HFFc6 (cell line): ENCODE results near the gene ATOX1. TPM values are rescaled to one million over a fixed set of nuclear protein-coding genes. Genes with fewer than 3 reads are reported as not detected.

Experiments
- DNase-seq: peaks from one replicate; pipeline ENCODE4 v3.0.0-alpha.2; 2018
- H3K27ac Mint-ChIP-seq: 2 replicates; pipeline ENCODE4 v1.8.0; 2020; ENCODE audit warnings: mild to moderate bottlenecking, mixed read lengths
- H3K27me3 Mint-ChIP-seq: 2 replicates; pipeline ENCODE4 v1.8.0; 2021; ENCODE audit warnings: mild to moderate bottlenecking, moderate library complexity, mixed read lengths; ENCODE audit not compliant: insufficient read depth
- H3K36me3 Mint-ChIP-seq: 2 replicates; pipeline ENCODE4 v1.8.0; 2021; ENCODE audit warnings: low read depth, mixed read lengths
- H3K4me1 Mint-ChIP-seq: 2 replicates; pipeline ENCODE4 v1.8.0; 2020; ENCODE audit warnings: low read depth, mixed read lengths
- H3K4me3 Mint-ChIP-seq: 2 replicates; pipeline ENCODE4 v1.8.0; 2020; ENCODE audit warnings: mild to moderate bottlenecking, moderate library complexity, mixed read lengths
- H3K9me3 Mint-ChIP-seq: 2 replicates; pipeline ENCODE4 v1.8.0; 2020; ENCODE audit warnings: mild to moderate bottlenecking, mixed read lengths
- CTCF ChIP-seq: fragments of 200-600 bp; sonication (generic); IDR thresholded peaks from 2 replicates; pipeline ENCODE4 v1.5.0; 2021; ENCODE audit warnings: antibody characterized with exemption, mild to moderate bottlenecking
- total RNA-seq, 6 experiments: library from RNA; stranded (reverse); fragmentation: NEBNext Ultra II Directional; extraction: Animal tissue kit (Norgen Biotek cat#: 25700); gene quantifications; 2 replicates in 1 of 6; 3 replicates in 5 of 6; pipeline ENCODE4 v1.2.3, GENCODE V29; 2021

The ATOX1 gene
- total RNA-seq, 6 experiments from 2014 or later = 148 to 185 (median 155) TPM

DNA sequence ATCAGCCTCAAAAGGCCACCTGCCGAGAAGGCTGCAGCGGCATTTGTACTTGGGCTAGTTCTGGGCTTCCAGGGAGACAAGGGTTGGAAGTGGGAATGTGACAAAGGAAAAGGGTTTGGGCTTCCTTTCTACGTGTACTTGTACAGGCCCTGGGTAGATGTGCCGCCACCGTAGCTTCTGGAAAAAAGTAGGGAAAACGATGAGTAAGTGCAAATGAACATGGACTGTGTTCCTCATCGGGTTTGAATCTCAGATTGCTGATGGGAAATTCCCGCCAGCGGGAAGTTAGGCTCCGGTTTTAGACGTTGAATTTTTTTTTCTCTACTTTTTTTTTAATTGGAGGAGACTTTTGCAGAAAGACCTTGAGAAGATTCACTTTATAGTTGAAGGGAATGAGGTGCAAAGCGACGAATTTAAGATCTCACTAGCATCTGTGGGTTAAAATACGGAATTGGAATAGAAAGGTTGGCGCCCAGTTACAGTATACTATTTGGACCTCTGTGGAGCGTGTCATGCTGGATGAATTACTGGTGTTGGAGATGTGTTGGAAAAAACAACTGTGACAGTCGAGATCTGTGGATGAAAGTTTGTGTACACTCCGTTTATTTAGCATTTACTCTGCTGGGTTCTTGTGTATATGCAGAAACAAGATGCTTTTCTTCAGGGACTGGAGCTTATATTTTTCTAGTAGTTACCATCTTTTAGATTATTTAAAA, 14.6 kb upstream of the ATOX1 start:
- peaks cover 30% of the 10 kb centered on the region for H3K36me3 Mint-ChIP-seq
- TF ChIP-seq CTCF = no peak
- peaks cover 50% of the 10 kb centered on the region for H3K4me1 Mint-ChIP-seq
- peak; percentile 18 for DNase-seq
- H3K27ac Mint-ChIP-seq = peak overlapping the region; percentile 89
- no peaks in the 10 kb centered on the region for H3K9me3 Mint-ChIP-seq
- H3K4me3 Mint-ChIP-seq = peak overlapping the region; percentile 96; the same call in 1 of the 2 replicates
- no peaks in the 10 kb centered on the region; the same call in 1 of the 2 replicates for H3K27me3 Mint-ChIP-seq

GRCh38 chr5:151772029-151772845, 13.8 kb upstream of the ATOX1 start:
- no peak for TF ChIP-seq CTCF
- Mint-ChIP-seq H3K9me3 (no peaks in the 10 kb centered on the region), H3K4me1 (peaks cover 43% of the 10 kb centered on the region), H3K27ac (peak overlapping the region; percentile 89), H3K4me3 (peak overlapping the region; percentile 96; the same call in 1 of the 2 replicates), H3K36me3 (peaks cover 23% of the 10 kb centered on the region), H3K27me3 (no peaks in the 10 kb centered on the region; the same call in 1 of the 2 replicates)
- no peak for DNase-seq

GRCh38 chr5:151771259-151772028, 13.0 kb upstream of the ATOX1 start, which contains the start of gene G3BP1:
Gene G3BP1 (plus strand): TSS chr5:151771954. CDS start chr5:151786621, 14,667 bp downstream.
- H3K4me3 Mint-ChIP-seq = peak within 1 kb of the TSS; percentile 96; the same call in 1 of the 2 replicates
- peaks cover 35% of the 10 kb centered on the region for H3K4me1 Mint-ChIP-seq
- peak; percentile 100 for DNase-seq

GRCh38 chr5:151770383-151771258, 12.2 kb upstream of the ATOX1 start:
- Mint-ChIP-seq H3K4me3 (no peak overlapping the region; the same call in 1 of the 2 replicates), H3K36me3 (peaks cover 19% of the 10 kb centered on the region), H3K27me3 (no peaks in the 10 kb centered on the region; the same call in 1 of the 2 replicates), H3K9me3 (no peaks in the 10 kb centered on the region), H3K4me1 (peaks cover 26% of the 10 kb centered on the region), H3K27ac (no peak overlapping the region)
- DNase-seq = peak; percentile 70
- TF ChIP-seq CTCF = no peak

More at GRCh38 chr5:151771259-151772028, 13.0 kb upstream of the ATOX1 start, which contains the start of gene G3BP1:
- Mint-ChIP-seq H3K27me3 (no peaks in the 10 kb centered on the region; the same call in 1 of the 2 replicates), H3K36me3 (peaks cover 19% of the 10 kb centered on the region), H3K9me3 (no peaks in the 10 kb centered on the region), H3K27ac (peak within 1 kb of the TSS; percentile 89)
- TF ChIP-seq CTCF = peak; percentile 78
